HL-60 (cell line): Measurements from ENCODE around the gene CFAP100.

Experiments
- DNase-seq, 2 experiments: peaks; one replicate each; pipeline ENCODE4 v3.0.0-alpha.2; 2010 to 2020; ENCODE audit warnings: low read depth in 1 of 2, low spot score in 1 of 2
- H3K27ac ChIP-seq: fragments of 250-450 bp; sonication (Bioruptor Pico); replicated peaks from 2 replicates; pipeline ENCODE4 v1.5.1; 2020; ENCODE audit warnings: mild to moderate bottlenecking, moderate library complexity
- H3K27me3 ChIP-seq: fragments of 250-450 bp; sonication (Bioruptor Pico); 2 replicates; pipeline ENCODE4 v1.5.1; 2021; ENCODE audit warnings: mild to moderate bottlenecking, moderate library complexity; ENCODE audit not compliant: insufficient read depth, poor library complexity, severe bottlenecking
- H3K4me3 ChIP-seq: replicated peaks from 2 replicates; pipeline ENCODE4 v1.5.1; 2011; ENCODE audit warnings: mild to moderate bottlenecking, control low read depth, low read length; ENCODE audit not compliant: insufficient read depth
- GABPA ChIP-seq: IDR thresholded peaks from 2 replicates; pipeline ENCODE4 v1.6.1; 2012; ENCODE audit warnings: low read depth
- POLR2AphosphoS5 ChIP-seq: IDR thresholded peaks from 2 replicates; pipeline ENCODE4 v1.6.1; 2012; ENCODE audit warnings: low read depth
- SPI1 ChIP-seq: IDR thresholded peaks from 2 replicates; pipeline ENCODE4 v1.6.1; 2012; ENCODE audit warnings: low read depth, mild to moderate bottlenecking, borderline replicate concordance
- TF ChIP-seq, protein P1 (sequence below): IDR thresholded peaks from 2 replicates; pipeline ENCODE4 v1.6.1; 2012; ENCODE audit warnings: low read depth; ENCODE audit not compliant: insufficient replicate concordance
- TF ChIP-seq, protein P2 (sequence below): IDR thresholded peaks from one replicate; pipeline ENCODE4 v1.5.1; 2011; ENCODE audit warnings: low read length, control low read depth, inconsistent platforms; ENCODE audit not compliant: insufficient read depth

CFAP100 gene

DNA sequence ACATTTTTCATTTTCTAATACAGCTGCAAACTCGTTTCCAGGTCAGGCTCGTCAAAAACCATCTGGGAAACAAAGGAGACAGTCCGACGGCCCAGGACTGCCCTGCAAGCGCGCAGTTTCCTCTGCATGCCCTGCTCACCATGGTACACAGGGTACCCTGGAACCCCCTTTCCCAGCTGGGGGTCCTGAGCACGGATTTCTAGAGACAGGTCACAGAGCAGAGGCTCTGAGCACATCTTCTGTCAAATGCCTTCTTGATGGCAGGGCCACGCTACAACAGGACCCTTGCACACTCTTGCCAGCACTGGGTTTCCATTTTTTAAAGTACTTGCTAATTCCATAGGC is 72.9 kb downstream of the CFAP100 start:
- H3K27ac ChIP-seq = peak overlapping the region; percentile 52
- TF ChIP-seq, protein P1, sequence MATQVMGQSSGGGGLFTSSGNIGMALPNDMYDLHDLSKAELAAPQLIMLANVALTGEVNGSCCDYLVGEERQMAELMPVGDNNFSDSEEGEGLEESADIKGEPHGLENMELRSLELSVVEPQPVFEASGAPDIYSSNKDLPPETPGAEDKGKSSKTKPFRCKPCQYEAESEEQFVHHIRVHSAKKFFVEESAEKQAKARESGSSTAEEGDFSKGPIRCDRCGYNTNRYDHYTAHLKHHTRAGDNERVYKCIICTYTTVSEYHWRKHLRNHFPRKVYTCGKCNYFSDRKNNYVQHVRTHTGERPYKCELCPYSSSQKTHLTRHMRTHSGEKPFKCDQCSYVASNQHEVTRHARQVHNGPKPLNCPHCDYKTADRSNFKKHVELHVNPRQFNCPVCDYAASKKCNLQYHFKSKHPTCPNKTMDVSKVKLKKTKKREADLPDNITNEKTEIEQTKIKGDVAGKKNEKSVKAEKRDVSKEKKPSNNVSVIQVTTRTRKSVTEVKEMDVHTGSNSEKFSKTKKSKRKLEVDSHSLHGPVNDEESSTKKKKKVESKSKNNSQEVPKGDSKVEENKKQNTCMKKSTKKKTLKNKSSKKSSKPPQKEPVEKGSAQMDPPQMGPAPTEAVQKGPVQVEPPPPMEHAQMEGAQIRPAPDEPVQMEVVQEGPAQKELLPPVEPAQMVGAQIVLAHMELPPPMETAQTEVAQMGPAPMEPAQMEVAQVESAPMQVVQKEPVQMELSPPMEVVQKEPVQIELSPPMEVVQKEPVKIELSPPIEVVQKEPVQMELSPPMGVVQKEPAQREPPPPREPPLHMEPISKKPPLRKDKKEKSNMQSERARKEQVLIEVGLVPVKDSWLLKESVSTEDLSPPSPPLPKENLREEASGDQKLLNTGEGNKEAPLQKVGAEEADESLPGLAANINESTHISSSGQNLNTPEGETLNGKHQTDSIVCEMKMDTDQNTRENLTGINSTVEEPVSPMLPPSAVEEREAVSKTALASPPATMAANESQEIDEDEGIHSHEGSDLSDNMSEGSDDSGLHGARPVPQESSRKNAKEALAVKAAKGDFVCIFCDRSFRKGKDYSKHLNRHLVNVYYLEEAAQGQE = no peak
- TF ChIP-seq POLR2AphosphoS5 = no peak
- TF ChIP-seq, protein P2, sequence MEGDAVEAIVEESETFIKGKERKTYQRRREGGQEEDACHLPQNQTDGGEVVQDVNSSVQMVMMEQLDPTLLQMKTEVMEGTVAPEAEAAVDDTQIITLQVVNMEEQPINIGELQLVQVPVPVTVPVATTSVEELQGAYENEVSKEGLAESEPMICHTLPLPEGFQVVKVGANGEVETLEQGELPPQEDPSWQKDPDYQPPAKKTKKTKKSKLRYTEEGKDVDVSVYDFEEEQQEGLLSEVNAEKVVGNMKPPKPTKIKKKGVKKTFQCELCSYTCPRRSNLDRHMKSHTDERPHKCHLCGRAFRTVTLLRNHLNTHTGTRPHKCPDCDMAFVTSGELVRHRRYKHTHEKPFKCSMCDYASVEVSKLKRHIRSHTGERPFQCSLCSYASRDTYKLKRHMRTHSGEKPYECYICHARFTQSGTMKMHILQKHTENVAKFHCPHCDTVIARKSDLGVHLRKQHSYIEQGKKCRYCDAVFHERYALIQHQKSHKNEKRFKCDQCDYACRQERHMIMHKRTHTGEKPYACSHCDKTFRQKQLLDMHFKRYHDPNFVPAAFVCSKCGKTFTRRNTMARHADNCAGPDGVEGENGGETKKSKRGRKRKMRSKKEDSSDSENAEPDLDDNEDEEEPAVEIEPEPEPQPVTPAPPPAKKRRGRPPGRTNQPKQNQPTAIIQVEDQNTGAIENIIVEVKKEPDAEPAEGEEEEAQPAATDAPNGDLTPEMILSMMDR = no peak
- TF ChIP-seq SPI1 = no peak
- TF ChIP-seq GABPA = no peak
- H3K4me3 ChIP-seq = no peak overlapping the region
- no peaks in the 10 kb centered on the region for H3K27me3 ChIP-seq
- no peak for DNase-seq

DNA sequence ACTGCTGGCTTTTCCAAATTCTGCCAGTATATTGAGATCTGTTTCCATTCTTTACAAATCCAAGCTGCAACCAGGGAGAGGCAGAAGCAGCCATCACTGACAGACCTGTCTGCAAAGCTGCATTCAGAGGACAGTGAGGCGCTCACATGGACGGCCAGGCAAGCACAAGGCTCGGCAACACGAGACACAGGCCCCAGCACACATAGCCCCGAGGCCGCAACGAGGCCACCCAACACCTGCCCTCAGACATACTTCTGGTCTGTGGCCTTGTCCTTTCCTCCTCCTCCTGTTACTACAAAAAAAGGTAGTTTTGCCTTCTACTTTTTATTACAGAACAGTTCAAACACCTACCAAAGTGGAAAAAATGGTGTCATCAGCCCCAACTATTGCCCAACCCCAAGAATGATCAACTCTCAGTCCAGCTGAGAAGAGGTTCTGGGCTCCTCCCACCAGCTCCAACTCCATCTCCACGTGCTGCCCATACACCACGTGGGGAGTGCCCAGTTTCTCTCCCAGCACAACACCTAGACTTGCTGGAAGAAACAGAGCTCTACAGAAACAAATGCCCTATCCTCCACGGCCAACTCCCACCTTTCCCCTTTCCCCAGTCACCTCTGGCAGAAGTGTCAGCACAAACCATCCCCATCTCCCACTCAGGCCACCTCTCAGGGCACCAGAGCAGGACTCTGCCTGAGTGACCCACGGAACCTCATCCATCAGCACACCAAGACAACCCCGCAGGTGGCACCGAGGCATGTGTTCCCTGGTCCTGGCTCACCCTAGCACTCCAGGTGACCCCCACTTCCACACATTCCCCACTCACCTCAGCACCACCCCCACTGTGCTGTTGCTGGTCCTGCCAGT is 73.6 kb downstream of the CFAP100 start:
- peak; percentile 84 for DNase-seq
- TF ChIP-seq GABPA (no peak), SPI1 (no peak)
- TF ChIP-seq, protein P2 = no peak
- TF ChIP-seq, protein P1 = no peak

DNA sequence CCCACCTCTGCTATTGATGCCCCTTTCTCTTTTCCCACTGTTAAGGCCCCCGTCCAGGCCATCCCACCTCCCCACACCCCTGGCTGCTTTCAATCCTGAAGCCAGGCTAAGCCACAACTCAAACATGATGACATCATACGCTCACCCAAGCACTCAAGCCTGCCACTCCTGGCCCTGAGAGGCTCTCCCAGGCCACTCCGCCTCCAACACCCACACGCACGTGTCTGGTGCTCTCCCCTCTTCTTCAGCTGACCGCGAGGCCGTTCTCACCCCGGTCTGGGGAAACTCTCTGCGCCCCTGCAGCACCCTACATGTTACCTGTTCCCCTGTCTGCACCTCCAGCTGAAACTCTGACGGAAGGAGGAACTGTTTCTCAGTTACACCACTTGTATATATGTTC is 74.8 kb downstream of the CFAP100 start:
- Histone ChIP-seq H3K27ac (no peak overlapping the region), H3K27me3 (no peaks in the 10 kb centered on the region), H3K4me3 (no peak overlapping the region)
- TF ChIP-seq, protein P1 = no peak
- DNase-seq = no peak

More for the DNA sequence above, 73.6 kb downstream of the CFAP100 start:
- Histone ChIP-seq H3K27me3 (no peaks in the 10 kb centered on the region), H3K4me3 (no peak overlapping the region), H3K27ac (peak overlapping the region; percentile 52)
